ENCODE measurements around the gene LGALS12. TPM values are rescaled to one million over a fixed set of nuclear protein-coding genes. Genes with fewer than 3 reads are reported as not detected.
"Not testable (repeated sequence)": the region's sequence is repeated elsewhere in the genome, so short reads cannot be mapped to it uniquely, and the experiment has no call there.

Gene LGALS12
- total and polyA plus RNA-seq, 7 donors, result 3.9 to 5.4 TPM; not detected in 5

DNA sequence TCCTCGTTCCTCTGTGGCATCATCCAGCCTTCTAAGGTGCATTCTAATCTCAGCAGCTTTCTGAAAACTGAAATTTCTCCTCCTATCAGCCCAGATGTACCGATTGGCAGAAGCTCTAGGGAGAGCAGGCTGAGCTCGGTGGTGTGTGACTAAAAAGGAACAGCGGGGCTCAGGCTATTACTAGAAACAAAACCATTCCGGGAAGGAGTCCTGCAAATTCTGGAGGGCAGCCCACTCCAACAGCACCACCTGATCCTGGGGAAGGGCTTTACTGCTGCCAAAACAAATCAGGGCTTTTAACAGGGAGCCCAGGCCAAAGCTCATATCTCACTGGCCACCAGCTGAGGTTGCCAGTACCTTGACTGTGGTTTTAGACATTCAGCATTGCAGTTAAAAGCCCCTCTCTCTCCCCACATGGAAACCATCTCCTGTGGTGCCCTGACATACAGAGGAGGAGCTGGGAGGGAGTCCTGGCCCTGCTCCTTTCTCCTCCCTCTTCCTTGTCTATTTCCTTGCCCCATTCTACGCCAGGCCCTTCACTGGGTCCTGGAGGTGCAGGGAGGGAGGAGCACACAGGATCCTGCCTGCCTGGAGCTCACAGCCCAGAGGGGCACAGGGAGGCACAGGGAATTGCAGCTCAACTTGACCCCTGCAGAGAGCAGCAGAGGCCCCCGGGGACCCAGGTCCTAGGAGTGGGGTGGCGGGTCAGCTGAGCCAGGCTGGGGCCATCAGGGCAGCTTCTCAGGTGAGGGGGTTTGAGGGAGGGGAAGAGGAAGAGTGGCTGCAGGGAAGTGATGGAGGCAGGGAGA, 31.6 kb downstream of the LGALS12 start:
- TF ChIP-seq, protein P1, sequence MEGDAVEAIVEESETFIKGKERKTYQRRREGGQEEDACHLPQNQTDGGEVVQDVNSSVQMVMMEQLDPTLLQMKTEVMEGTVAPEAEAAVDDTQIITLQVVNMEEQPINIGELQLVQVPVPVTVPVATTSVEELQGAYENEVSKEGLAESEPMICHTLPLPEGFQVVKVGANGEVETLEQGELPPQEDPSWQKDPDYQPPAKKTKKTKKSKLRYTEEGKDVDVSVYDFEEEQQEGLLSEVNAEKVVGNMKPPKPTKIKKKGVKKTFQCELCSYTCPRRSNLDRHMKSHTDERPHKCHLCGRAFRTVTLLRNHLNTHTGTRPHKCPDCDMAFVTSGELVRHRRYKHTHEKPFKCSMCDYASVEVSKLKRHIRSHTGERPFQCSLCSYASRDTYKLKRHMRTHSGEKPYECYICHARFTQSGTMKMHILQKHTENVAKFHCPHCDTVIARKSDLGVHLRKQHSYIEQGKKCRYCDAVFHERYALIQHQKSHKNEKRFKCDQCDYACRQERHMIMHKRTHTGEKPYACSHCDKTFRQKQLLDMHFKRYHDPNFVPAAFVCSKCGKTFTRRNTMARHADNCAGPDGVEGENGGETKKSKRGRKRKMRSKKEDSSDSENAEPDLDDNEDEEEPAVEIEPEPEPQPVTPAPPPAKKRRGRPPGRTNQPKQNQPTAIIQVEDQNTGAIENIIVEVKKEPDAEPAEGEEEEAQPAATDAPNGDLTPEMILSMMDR (IDR thresholded peaks at IDR 0.05), result no peak
- TF ChIP-seq POLR2AphosphoS5 (IDR thresholded peaks at IDR 0.05) (peak; percentile 32 to 75 (median 57)), POLR2A (IDR thresholded peaks at IDR 0.05) (peak in 1 of 2 donors; percentile 37), EP300 (IDR thresholded peaks at IDR 0.05) (no peak)
- DNase-seq, result peak; percentile 92
- Histone ChIP-seq H3K4me1 (peaks cover 0 to 30% (median 26%) of the 10 kb centered on the region in 4 donors), H3K4me3 (peak overlapping the region; percentile 31 to 52 (median 48)), H3K36me3 (peaks cover 0 to 6% (median 0%) of the 10 kb centered on the region in 4 donors), H3K27ac (peak overlapping the region; percentile 90 to 97 (median 92)), H3K9me3 (no peaks in the 10 kb centered on the region), H3K27me3 (no peaks in the 10 kb centered on the region)
- intact Hi-C loops (cut with DNase I), result loop anchor here (2.0 kb wide), 2 partner anchors 37 to 77 kb away; partner anchors contain the start of gene PLAAT3
- 42 to 64% methylated on average over 8 of the region's 8 CpGs for WGBS, 2 donors

DNA sequence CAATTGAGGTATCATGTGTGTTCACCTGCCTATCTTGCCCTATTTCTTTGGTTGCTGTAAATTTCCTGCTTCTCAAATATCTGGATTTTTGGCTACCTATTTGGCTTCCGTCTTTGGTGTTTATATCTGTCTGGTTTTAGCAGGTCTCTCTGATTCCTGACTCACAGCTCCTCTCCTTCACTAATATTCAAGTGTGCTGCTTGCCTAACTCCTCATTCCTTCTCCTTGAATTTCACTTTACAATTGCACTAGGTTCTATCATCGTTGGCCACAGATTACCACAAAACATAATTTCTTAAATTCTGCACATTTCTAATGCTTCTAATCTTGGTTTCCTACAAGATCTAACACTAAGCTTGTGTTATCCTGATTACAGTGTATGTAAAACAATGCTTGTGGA, 36.6 kb downstream of the LGALS12 start:
- H3K27me3 ChIP-seq; DNase-seq; H3K9me3 ChIP-seq; H3K4me3 ChIP-seq; intact Hi-C loops (cut with DNase I); H3K27ac ChIP-seq: not testable (repeated sequence)
- peaks cover 0 to 38% (median 3%) of the 10 kb centered on the region in 4 donors for H3K36me3 ChIP-seq
- peaks cover 0 to 17% (median 13%) of the 10 kb centered on the region in 4 donors for H3K4me1 ChIP-seq
- 88% methylated on average over 2 of the region's 2 CpGs for WGBS, 2 donors

DNA sequence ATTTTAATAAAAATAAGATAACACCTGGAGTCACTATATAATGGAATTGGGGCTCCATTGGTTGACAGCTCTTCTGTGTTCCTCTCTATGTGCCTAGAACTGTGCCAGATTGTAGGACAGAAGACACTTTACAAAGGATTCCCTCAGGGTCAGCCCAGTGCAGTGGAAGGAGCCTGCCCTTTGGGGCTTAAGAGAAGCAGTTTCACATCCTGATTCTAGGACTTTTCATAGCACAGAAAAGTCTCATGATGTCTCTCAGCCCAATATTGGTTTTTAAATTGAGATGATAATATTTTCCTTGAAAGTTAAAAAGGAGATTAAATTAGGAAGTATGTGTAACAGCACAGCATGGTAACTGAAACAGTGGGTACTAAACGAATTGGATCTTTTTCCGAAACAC, 37.8 kb downstream of the LGALS12 start:
- no peak overlapping the region for H3K4me3 ChIP-seq
- no peak for DNase-seq
- peaks cover 0 to 5% (median 1%) of the 10 kb centered on the region in 4 donors for H3K4me1 ChIP-seq
- no peaks in the 10 kb centered on the region for H3K27me3 ChIP-seq
- no peak overlapping the region for H3K27ac ChIP-seq
- TF ChIP-seq, protein P1 (IDR thresholded peaks at IDR 0.05), result no peak
- TF ChIP-seq EP300 (IDR thresholded peaks at IDR 0.05) (no peak), POLR2AphosphoS5 (IDR thresholded peaks at IDR 0.05) (no peak), POLR2A (IDR thresholded peaks at IDR 0.05) (no peak)
- H3K9me3 ChIP-seq, result no peaks in the 10 kb centered on the region
- intact Hi-C loops (cut with DNase I), result no loop called here
- peaks cover 0 to 38% (median 3%) of the 10 kb centered on the region in 4 donors for H3K36me3 ChIP-seq
- 92 to 94% methylated on average over 2 of the region's 2 CpGs for WGBS, 2 donors

DNA sequence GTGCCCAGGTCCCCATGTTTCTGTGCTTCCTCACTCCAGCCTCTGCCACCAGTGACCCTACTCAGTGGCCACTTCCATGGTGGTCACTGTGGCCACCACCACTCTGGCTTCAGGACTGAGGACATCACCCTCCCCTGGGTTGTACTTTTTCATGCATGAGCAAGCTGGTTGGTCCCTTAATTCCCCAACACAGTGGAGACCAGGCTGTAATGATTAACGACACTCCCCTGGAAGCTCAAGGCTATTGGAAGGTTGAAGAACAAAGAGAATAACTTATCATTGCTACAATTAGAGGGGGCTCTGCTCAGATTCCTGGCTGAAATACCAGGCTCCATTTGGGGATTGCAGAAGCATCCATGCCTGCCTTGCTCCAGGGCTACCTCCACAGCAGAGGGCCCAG, 41.2 kb downstream of the LGALS12 start:
- intact Hi-C loops (cut with DNase I), result no loop called here
- no peak for TF ChIP-seq EP300 (IDR thresholded peaks at IDR 0.05)
- TF ChIP-seq, protein P1 (IDR thresholded peaks at IDR 0.05), result no peak
- Histone ChIP-seq H3K27me3 (no peaks in the 10 kb centered on the region), H3K36me3 (peaks cover 0 to 32% (median 3%) of the 10 kb centered on the region in 4 donors), H3K9me3 (no peaks in the 10 kb centered on the region), H3K27ac (no peak overlapping the region), H3K4me1 (no peaks in the 10 kb centered on the region), H3K4me3 (no peak overlapping the region)
- DNase-seq, result no peak
- WGBS, 2 donors, result 94 to 97% methylated on average over 1 of the region's 1 CpG

DNA sequence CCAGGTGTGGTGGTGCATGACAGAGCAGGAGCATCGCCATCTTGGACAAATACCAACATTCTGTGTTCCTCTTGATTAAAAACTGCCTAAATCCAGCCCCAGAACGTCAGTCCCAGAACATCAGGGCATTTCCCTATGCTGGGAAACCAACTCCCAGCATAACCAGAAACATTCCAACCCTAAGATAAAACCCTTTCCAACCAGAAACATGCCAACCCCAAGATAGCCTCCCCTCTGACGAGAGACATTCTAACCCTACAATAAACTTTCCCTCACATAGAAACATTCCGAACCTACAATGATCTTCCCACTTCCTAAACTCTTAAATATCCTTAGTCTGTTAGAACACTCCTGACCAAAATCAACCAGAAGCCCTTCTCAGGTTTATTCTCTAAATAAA, 42.3 kb downstream of the LGALS12 start:
- Histone ChIP-seq H3K36me3 (peaks cover 0 to 32% (median 3%) of the 10 kb centered on the region in 4 donors), H3K9me3 (no peaks in the 10 kb centered on the region), H3K27ac (no peak overlapping the region), H3K27me3 (no peaks in the 10 kb centered on the region), H3K4me1 (no peaks in the 10 kb centered on the region), H3K4me3 (no peak overlapping the region)
- no peak for DNase-seq
- TF ChIP-seq POLR2A (IDR thresholded peaks at IDR 0.05), result no peak
- TF ChIP-seq EP300 (IDR thresholded peaks at IDR 0.05), result no peak
- TF ChIP-seq, protein P1 (IDR thresholded peaks at IDR 0.05), result no peak
- TF ChIP-seq POLR2AphosphoS5 (IDR thresholded peaks at IDR 0.05), result no peak
- 85 to 86% methylated on average over 4 of the region's 4 CpGs for WGBS, 2 donors
- intact Hi-C loops (cut with DNase I), result no loop called here
